ENCODE measurements around the gene DEPP1. TPM values are rescaled to one million over a fixed set of nuclear protein-coding genes. Genes with fewer than 3 reads are reported as not detected.

DEPP1 gene
- total RNA-seq, 2 donors from 2014 or later, result 11.1 to 20.2 TPM

DNA sequence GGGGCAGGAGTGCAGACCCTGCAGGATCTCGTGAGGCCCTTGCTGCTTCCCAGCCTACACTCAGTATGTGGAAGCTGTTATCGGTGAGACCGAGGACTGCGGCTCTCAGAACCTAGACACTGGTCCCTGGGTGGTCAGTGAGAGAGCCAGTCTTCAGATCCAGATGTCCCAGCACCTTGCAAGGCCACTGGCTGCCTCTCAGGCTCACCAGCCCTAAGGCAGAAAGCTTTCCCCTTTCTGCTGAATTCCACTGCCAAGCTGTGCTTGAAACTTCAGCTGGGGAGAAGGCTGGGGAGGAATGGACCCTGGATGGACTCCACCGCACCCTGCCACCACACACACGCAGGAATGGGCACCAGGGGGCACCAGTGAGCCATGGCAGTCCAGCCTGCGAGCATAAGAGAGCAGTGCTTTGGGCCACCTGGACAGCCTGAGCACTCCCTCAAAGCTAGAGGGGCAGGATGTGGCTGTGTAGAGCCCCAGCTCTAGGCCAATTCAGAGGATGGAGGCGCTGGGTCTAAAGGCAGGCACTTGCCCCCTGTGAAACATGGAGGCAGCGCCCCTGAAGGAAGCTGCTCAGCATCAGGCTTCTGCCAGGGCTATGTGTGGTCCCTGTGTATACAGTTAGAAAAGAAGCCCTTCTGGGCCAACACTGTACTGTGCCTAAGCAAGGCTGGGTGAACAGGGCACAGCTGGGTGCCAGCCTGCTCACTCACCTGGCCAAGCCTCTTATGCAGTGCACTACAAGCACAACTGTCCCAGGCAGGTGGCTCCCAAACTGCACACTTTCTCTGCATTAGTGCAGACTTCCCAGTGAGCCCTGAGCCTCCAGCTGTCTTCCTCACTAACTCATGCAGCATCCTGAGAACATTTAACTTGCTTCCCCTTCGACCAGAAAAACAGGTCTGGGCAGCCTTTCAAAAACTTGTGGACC is 45.8 kb downstream of the DEPP1 start:
- Histone ChIP-seq H3K4me1 (no peaks in the 10 kb centered on the region), H3K4me3 (no peak overlapping the region), H3K27me3 (no peaks in the 10 kb centered on the region), H3K9me3 (no peaks in the 10 kb centered on the region), H3K9ac (ENCODE audit: low read depth in 2 of 2, low read length in 2 of 2) (no peak overlapping the region), H3K27ac (no peak overlapping the region), H3K36me3 (no peaks in the 10 kb centered on the region)
- TF ChIP-seq, protein P1, sequence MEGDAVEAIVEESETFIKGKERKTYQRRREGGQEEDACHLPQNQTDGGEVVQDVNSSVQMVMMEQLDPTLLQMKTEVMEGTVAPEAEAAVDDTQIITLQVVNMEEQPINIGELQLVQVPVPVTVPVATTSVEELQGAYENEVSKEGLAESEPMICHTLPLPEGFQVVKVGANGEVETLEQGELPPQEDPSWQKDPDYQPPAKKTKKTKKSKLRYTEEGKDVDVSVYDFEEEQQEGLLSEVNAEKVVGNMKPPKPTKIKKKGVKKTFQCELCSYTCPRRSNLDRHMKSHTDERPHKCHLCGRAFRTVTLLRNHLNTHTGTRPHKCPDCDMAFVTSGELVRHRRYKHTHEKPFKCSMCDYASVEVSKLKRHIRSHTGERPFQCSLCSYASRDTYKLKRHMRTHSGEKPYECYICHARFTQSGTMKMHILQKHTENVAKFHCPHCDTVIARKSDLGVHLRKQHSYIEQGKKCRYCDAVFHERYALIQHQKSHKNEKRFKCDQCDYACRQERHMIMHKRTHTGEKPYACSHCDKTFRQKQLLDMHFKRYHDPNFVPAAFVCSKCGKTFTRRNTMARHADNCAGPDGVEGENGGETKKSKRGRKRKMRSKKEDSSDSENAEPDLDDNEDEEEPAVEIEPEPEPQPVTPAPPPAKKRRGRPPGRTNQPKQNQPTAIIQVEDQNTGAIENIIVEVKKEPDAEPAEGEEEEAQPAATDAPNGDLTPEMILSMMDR (IDR thresholded peaks at IDR 0.05), result peak; percentile 93
- DNase-seq, result peak; percentile 95
- intact Hi-C loops (cut with DNase I), result loop anchor here (2.0 kb wide), 1 partner anchor 42 kb away; no protein-coding TSS in a partner anchor

- no peak overlapping the region for H3K9ac ChIP-seq (ENCODE audit: low read depth in 2 of 2, low read length in 2 of 2)
- H3K9me3 ChIP-seq, result no peaks in the 10 kb centered on the region
- H3K36me3 ChIP-seq, result no peaks in the 10 kb centered on the region
- H3K27me3 ChIP-seq, result no peaks in the 10 kb centered on the region
- intact Hi-C loops (cut with DNase I), result loop anchor here (2.0 kb wide), 1 partner anchor 43 kb away; no protein-coding TSS in a partner anchor
- TF ChIP-seq, protein P1 (IDR thresholded peaks at IDR 0.05), result no peak
- H3K4me3 ChIP-seq, result no peak overlapping the region
- no peak overlapping the region for H3K27ac ChIP-seq
- DNase-seq, result no peak
- H3K4me1 ChIP-seq, result no peaks in the 10 kb centered on the region
Observed at GRCh38 chr10:44931621-44932516, 46.7 kb downstream of the DEPP1 start.

GRCh38 chr10:44930904-44931620 is 47.5 kb downstream of the DEPP1 start:
- no peaks in the 10 kb centered on the region for H3K27me3 ChIP-seq
- DNase-seq, result no peak
- H3K9ac ChIP-seq (ENCODE audit: low read depth in 2 of 2, low read length in 2 of 2), result no peak overlapping the region
- TF ChIP-seq, protein P1 (IDR thresholded peaks at IDR 0.05), result no peak
- H3K27ac ChIP-seq, result no peak overlapping the region
- no peak overlapping the region for H3K4me3 ChIP-seq
- intact Hi-C loops (cut with DNase I), result no loop called here
- H3K9me3 ChIP-seq, result no peaks in the 10 kb centered on the region
- no peaks in the 10 kb centered on the region for H3K4me1 ChIP-seq
- H3K36me3 ChIP-seq, result no peaks in the 10 kb centered on the region

- Histone ChIP-seq H3K36me3 (no peaks in the 10 kb centered on the region), H3K4me3 (no peak overlapping the region), H3K9ac (ENCODE audit: low read depth in 2 of 2, low read length in 2 of 2) (no peak overlapping the region), H3K4me1 (no peaks in the 10 kb centered on the region), H3K9me3 (no peaks in the 10 kb centered on the region), H3K27me3 (no peaks in the 10 kb centered on the region), H3K27ac (no peak overlapping the region)
- intact Hi-C loops (cut with DNase I), result no loop called here
- TF ChIP-seq, protein P1 (IDR thresholded peaks at IDR 0.05), result no peak
- DNase-seq, result no peak
Observed at GRCh38 chr10:44929356-44930255, 49.0 kb downstream of the DEPP1 start.
